Neural progenitor cell (in vitro differentiated cells): ENCODE results near the gene SLCO3A1. TPM values are rescaled to one million over a fixed set of nuclear protein-coding genes. Genes with fewer than 3 reads are reported as not detected.

Source experiments
- DNase-seq: peaks from one replicate; pipeline ENCODE4 v3.0.0-alpha.2; 2016; ENCODE audit warnings: low spot score
- H2AFZ ChIP-seq: fragments of 200-600 bp; sonication (generic); replicated peaks from 2 replicates; pipeline ENCODE4 v1.6.1; 2016; ENCODE audit warnings: antibody characterized with exemption
- H3F3A ChIP-seq: fragments of 200-600 bp; sonication (generic); 2 replicates; pipeline ENCODE4 v1.6.1; 2016; ENCODE audit warnings: antibody characterized with exemption, low read depth
- H3K27ac ChIP-seq: fragments of 200-600 bp; sonication (generic); 2 replicates; pipeline ENCODE4 v1.5.1; 2016; ENCODE audit warnings: mild to moderate bottlenecking
- H3K27me3 ChIP-seq: fragments of 200-600 bp; sonication (generic); 2 replicates; pipeline ENCODE4 v1.6.1; 2016; ENCODE audit warnings: mild to moderate bottlenecking, moderate library complexity
- H3K36me3 ChIP-seq: fragments of 200-600 bp; sonication (generic); 2 replicates; pipeline ENCODE4 v1.5.1; 2016
- H3K4me1 ChIP-seq: fragments of 200-600 bp; sonication (generic); 2 replicates; pipeline ENCODE4 v1.6.1; 2016; ENCODE audit warnings: mixed run types
- H3K4me2 ChIP-seq: fragments of 200-600 bp; sonication (generic); 2 replicates; pipeline ENCODE4 v1.6.1; 2016
- H3K4me3 ChIP-seq: fragments of 200-600 bp; sonication (generic); 2 replicates; pipeline ENCODE4 v1.5.1; 2016
- H3K79me2 ChIP-seq: fragments of 200-600 bp; sonication (generic); 2 replicates; pipeline ENCODE4 v1.6.1; 2016; ENCODE audit warnings: low read depth
- H3K9ac ChIP-seq: fragments of 200-600 bp; sonication (generic); 2 replicates; pipeline ENCODE4 v1.6.1; 2016
- H3K9me3 ChIP-seq: fragments of 200-600 bp; sonication (generic); 2 replicates; pipeline ENCODE4 v1.5.1; 2016; ENCODE audit warnings: low read depth
- H4K20me1 ChIP-seq: fragments of 200-600 bp; sonication (generic); 2 replicates; pipeline ENCODE4 v1.6.1; 2016; ENCODE audit warnings: low read depth
- H3K27ac Mint-ChIP-seq: 3 replicates; pipeline ENCODE4 v1.8.0; 2021; ENCODE audit warnings: mixed read lengths
- H3K27me3 Mint-ChIP-seq: 2 replicates; pipeline ENCODE4 v1.8.0; 2022; ENCODE audit warnings: low read depth, mild to moderate bottlenecking, inconsistent platforms, moderate library complexity, mixed read lengths; ENCODE audit not compliant: insufficient read depth
- H3K36me3 Mint-ChIP-seq: 3 replicates; pipeline ENCODE4 v1.8.0; 2021; ENCODE audit warnings: mixed read lengths
- H3K4me1 Mint-ChIP-seq: 3 replicates; pipeline ENCODE4 v1.8.0; 2021; ENCODE audit warnings: mixed read lengths
- H3K4me3 Mint-ChIP-seq: 3 replicates; pipeline ENCODE4 v1.8.0; 2021; ENCODE audit warnings: mild to moderate bottlenecking, moderate library complexity, mixed read lengths
- H3K9me3 Mint-ChIP-seq: 3 replicates; pipeline ENCODE4 v1.8.0; 2020; ENCODE audit warnings: mixed read lengths
- EZH2 ChIP-seq: fragments of 200-600 bp; sonication (generic); IDR thresholded peaks from 2 replicates; pipeline ENCODE4 v1.6.1; 2017; ENCODE audit warnings: antibody characterized with exemption, mild to moderate bottlenecking, moderate library complexity
- EZH2phosphoT487 ChIP-seq: fragments of 200-600 bp; sonication (generic); IDR thresholded peaks from 2 replicates; pipeline ENCODE4 v1.6.1; 2017; ENCODE audit warnings: antibody characterized with exemption
- total RNA-seq: library from RNA; depleted of rRNA; stranded (reverse); fragments of >200 nt; gene quantifications from 2 replicates; pipeline ENCODE4 v1.2.3, GENCODE V29; 2015; ENCODE audit warnings: low replicate concordance
- TF ChIP-seq, protein P1 (sequence below): fragments of 200-600 bp; sonication (generic); IDR thresholded peaks from 2 replicates; pipeline ENCODE4 v1.5.1; 2017; ENCODE audit warnings: antibody characterized with exemption, mild to moderate bottlenecking

The SLCO3A1 gene
- total RNA-seq, 1 donor from 2014 or later, result 6.6 TPM

DNA sequence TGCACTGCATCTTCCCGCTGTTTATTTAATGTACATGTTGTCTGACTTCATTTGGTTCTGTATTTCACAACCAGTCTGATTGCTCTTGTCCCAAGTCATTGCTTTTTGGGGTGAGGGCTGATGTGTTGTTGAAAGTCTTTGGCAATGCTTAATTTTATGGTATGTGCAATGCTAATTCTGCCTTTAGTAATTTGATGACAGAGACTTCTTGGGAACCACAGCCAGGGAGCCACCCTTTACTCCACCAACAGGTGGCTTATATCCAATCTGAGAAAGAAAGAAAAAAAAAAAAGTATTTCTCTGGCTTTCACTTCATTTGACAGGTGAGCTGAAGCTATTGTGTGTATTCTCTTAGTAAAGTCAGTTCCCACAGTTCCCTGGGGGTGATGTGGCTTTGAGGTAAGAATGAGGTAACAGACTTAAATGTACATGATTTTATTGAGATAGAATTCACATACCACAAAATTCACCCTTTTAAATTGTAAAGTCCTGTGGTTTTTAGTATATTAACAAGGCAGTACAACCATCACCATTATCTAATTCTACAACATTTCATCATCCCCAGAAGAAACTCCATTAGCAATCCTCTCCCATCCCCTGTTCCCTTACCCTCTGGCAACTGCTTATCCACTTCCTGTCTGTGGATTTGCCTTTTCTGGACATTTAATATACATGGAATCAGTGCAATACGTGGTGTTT, 97.3 kb downstream of the SLCO3A1 start:
- H3K36me3 ChIP-seq, result no peaks in the 10 kb centered on the region
- no peak overlapping the region for H3K27ac Mint-ChIP-seq
- H3K27ac ChIP-seq, result no peak overlapping the region
- peaks cover 24% of the 10 kb centered on the region for H3K4me1 Mint-ChIP-seq
- no peaks in the 10 kb centered on the region for H3K27me3 ChIP-seq
- no peak overlapping the region for H3K9ac ChIP-seq
- no peak overlapping the region for H2AFZ ChIP-seq
- H3K9me3 Mint-ChIP-seq, result no peaks in the 10 kb centered on the region
- H3F3A ChIP-seq, result peaks cover 20% of the 10 kb centered on the region
- H3K9me3 ChIP-seq, result no peaks in the 10 kb centered on the region
- peaks cover 8% of the 10 kb centered on the region for H3K79me2 ChIP-seq
- H4K20me1 ChIP-seq, result no peaks in the 10 kb centered on the region
- DNase-seq, result no peak
- TF ChIP-seq EZH2phosphoT487, result no peak
- no peak for TF ChIP-seq EZH2
- TF ChIP-seq, protein P1, sequence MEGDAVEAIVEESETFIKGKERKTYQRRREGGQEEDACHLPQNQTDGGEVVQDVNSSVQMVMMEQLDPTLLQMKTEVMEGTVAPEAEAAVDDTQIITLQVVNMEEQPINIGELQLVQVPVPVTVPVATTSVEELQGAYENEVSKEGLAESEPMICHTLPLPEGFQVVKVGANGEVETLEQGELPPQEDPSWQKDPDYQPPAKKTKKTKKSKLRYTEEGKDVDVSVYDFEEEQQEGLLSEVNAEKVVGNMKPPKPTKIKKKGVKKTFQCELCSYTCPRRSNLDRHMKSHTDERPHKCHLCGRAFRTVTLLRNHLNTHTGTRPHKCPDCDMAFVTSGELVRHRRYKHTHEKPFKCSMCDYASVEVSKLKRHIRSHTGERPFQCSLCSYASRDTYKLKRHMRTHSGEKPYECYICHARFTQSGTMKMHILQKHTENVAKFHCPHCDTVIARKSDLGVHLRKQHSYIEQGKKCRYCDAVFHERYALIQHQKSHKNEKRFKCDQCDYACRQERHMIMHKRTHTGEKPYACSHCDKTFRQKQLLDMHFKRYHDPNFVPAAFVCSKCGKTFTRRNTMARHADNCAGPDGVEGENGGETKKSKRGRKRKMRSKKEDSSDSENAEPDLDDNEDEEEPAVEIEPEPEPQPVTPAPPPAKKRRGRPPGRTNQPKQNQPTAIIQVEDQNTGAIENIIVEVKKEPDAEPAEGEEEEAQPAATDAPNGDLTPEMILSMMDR, result no peak
- no peak overlapping the region for H3K4me3 Mint-ChIP-seq
- H3K4me2 ChIP-seq, result no peak overlapping the region
- H3K36me3 Mint-ChIP-seq, result no peaks in the 10 kb centered on the region
- H3K4me3 ChIP-seq, result no peak overlapping the region
- peaks cover 30% of the 10 kb centered on the region for H3K4me1 ChIP-seq
- peaks cover 4% of the 10 kb centered on the region for H3K27me3 Mint-ChIP-seq

DNA sequence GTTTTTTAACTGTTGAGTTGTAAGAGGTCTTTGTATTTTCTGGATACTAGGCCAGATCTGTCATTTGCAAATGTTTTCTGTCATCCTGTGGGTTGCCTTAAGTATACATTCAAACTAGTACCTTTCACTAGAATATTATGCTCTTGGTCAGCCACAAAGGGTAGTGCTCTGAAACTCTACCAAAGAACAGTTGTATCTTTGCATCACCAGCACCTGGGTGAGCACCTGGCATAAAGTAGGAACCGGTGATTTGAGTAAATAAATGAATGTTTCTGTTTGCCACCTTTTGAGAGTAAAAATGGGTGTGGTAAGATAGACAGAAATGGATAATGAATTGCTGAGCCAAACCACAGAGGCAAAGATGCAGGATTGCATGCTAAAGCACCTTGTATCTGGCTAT, 98.7 kb downstream of the SLCO3A1 start:
- H3K79me2 ChIP-seq, result peaks cover 8% of the 10 kb centered on the region

DNA sequence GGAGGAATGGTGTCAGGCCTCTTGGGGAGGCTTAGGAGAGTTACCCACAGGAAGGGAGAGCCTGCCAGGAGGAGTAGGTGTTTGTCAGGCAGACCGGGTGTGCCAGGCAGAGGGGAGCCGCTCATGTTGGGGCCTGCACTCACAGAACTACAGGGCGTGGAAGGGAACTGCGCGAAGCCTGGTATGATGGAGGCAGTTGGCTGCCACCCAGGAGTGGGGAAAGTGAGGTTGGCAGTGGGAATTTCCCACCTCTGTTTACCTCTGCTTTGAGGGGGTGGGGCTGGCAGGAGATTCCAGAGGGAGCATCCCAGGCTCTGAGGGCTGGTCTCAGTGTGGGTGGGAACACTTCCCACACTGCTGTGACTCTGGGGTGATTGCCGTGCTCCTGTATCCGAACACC, 99.9 kb downstream of the SLCO3A1 start:
- DNase-seq, result no peak
- Histone ChIP-seq H3K27me3 (no peaks in the 10 kb centered on the region), H3K4me1 (peaks cover 22% of the 10 kb centered on the region), H3K79me2 (peaks cover 8% of the 10 kb centered on the region), H3K27ac (no peak overlapping the region), H3K4me3 (no peak overlapping the region), H3F3A (peaks cover 13% of the 10 kb centered on the region), H3K9ac (no peak overlapping the region), H3K4me2 (no peak overlapping the region), H3K9me3 (no peaks in the 10 kb centered on the region), H3K36me3 (no peaks in the 10 kb centered on the region), H4K20me1 (no peaks in the 10 kb centered on the region), H2AFZ (no peak overlapping the region)
- TF ChIP-seq EZH2phosphoT487 (no peak), EZH2 (no peak)
- TF ChIP-seq, protein P1, result no peak
- H3K27ac Mint-ChIP-seq, result peak overlapping the region; percentile 61
- H3K9me3 Mint-ChIP-seq, result no peaks in the 10 kb centered on the region
- no peaks in the 10 kb centered on the region for H3K36me3 Mint-ChIP-seq
- H3K27me3 Mint-ChIP-seq, result peaks cover 5% of the 10 kb centered on the region
- no peak overlapping the region for H3K4me3 Mint-ChIP-seq
- peaks cover 15% of the 10 kb centered on the region for H3K4me1 Mint-ChIP-seq

More for the DNA sequence above, 98.7 kb downstream of the SLCO3A1 start:
- TF ChIP-seq EZH2phosphoT487 (no peak), EZH2 (no peak)
- TF ChIP-seq, protein P1, result no peak
- DNase-seq, result no peak
- Histone ChIP-seq H4K20me1 (no peaks in the 10 kb centered on the region), H3K4me1 (peaks cover 34% of the 10 kb centered on the region), H3K9me3 (no peaks in the 10 kb centered on the region), H3K36me3 (no peaks in the 10 kb centered on the region), H3K27ac (no peak overlapping the region), H2AFZ (no peak overlapping the region), H3F3A (peaks cover 22% of the 10 kb centered on the region), H3K9ac (no peak overlapping the region), H3K4me2 (no peak overlapping the region), H3K4me3 (no peak overlapping the region), H3K27me3 (no peaks in the 10 kb centered on the region)
- Mint-ChIP-seq H3K4me3 (no peak overlapping the region), H3K27me3 (peaks cover 6% of the 10 kb centered on the region), H3K4me1 (peaks cover 25% of the 10 kb centered on the region), H3K36me3 (no peaks in the 10 kb centered on the region), H3K9me3 (no peaks in the 10 kb centered on the region), H3K27ac (no peak overlapping the region)
